KBM-7 (cell line): ENCODE results near the gene TMEM174.
"Not testable (repeated sequence)": the region's sequence is repeated elsewhere in the genome, so short reads cannot be mapped to it uniquely, and the experiment has no call there.

ENCODE experiments used
- DNase-seq: peaks from one replicate; pipeline ENCODE4 v3.0.0-alpha.2; 2015
- in situ Hi-C: fragments of 300-500 bp; cut with MboI; formaldehyde crosslinking; loops from 2 replicates; pipeline ENCODE4 v1.14.3; 2020; ENCODE audit warnings: low sequenced_read_pairs, low pct_unique_long_range_greater_than_20kb, mixed read lengths

The TMEM174 gene

DNA sequence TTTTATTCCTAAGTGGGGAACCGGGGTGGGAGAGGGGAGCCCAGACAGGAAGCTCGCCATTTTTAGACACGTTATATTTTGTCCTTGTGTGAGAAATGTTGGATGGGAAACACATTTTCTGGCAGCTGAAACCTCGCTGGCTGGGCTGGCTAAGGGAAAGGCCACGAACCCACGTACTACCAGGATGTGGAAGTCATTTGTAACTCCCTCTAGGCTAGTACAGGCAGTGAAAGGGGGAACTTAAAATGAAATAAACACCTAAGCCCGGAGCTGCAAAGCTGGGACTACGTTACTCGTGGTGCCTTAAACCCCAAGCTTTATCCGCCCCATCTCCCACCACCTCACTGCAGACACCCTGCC lies 42.5 kb downstream of the TMEM174 start:
- in situ Hi-C loops, result loop anchor here (25.0 kb wide), 1 partner anchor 278 kb away; no protein-coding TSS in a partner anchor

DNA sequence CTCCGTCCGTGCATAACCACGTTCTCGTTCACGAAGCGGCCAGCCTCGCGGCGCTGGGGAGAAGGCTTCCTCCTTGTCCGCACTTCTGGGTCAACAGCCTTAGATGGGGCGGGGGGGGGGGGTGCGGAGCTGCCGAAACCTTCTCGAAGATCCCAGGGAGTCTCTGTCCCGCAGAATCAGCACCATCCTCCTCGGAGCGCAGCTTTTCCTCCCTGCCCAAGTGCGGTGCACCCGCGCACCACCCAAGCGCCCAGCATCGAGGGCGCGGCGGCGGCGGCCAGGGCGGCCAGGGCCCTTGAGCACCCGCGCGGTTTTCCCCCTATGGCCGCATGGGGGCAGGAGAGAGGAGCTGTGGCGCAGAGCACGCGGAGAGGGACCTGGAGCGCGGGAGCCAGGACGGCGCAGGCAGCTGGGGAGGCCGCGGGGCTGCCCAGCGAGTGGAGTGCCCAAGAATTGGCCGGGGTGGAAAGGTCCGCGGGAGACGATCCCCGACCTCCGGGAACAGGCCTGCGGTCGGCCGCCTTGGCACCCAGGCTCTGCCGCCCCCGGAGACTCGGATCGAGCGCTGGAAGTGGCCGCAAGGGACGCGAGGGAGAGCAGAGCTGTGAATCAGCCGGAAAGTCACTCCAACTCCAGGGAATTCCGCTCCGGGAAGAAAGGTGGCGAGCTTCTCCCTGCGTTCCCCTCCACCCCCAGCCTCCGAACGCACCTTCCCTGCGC lies 43.1 kb downstream of the TMEM174 start:
- in situ Hi-C loops, result loop anchor here (25.0 kb wide), 1 partner anchor 279 kb away; no protein-coding TSS in a partner anchor
- peak; percentile 79 for DNase-seq

More for the DNA sequence above, 42.5 kb downstream of the TMEM174 start:
- no peak for DNase-seq

DNA sequence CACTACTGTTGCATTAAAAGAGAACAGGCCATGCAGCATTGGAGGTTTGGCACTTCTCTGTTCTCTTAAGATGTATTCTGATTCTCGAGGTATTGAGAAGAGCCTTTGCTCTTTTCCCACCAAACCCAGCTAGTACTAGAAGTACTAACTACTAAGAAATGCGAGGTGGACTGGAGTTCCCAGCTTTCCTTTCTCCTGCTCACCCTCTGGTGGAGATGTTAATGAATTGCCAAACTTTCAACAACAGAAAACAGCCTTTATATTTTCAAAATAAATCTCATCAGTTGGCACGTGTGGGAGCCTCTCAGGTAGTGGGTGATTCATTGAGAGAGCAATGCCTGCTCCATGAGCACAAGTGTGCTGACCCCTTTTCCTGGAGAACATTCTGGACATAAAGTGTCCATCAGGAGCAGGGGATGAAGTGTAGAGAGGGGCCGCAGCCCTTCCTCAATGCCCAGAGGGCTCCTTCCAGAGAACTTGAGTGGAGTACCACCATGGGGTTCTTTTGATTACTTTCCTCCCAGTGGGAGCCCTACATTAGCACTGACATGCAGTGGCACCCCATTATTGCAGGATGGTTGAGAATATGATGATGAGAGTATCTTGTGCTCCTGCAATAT lies 45.7 kb downstream of the TMEM174 start:
- DNase-seq, result no peak
- in situ Hi-C loops, result loop anchor here (25.0 kb wide), 1 partner anchor 281 kb away; no protein-coding TSS in a partner anchor

DNA sequence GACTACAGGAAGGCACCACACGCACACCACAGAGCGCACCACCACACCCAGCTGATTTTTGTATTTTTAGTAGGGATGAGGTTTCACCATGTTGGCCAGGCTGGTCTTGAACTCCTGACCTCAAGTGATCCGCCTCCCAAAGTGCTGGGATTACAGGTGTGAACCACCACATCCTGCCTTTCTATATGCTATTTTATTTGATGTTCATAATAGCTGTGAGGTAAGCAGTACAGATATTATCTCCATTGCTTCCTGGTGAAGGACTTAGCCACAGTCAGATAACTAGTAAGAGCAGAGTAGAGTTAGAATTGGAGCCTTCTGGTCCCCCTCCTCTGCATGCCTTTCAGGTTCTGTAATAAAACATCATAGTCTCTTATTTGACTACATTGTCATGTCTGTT lies 46.3 kb downstream of the TMEM174 start:
- in situ Hi-C loops, result loop anchor here (25.0 kb wide), 1 partner anchor 282 kb away; no protein-coding TSS in a partner anchor
- not testable (repeated sequence) for DNase-seq

DNA sequence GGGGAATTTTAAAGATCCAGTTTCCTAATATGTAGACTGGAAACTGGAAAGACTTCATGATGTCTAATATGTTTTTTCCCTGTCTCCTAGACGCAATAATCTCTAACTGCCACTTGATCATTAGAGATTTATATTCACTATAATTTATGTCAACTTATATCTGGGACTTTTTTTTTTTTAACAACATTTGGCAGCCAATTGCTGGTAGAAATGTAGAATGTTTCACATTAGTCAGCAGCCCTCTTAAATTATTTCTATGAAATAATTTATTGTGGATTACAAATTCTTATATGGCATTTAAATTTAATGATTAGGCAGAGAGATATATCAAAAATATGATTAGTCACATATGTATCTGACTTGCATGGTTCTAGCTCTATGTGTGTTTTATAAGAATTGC lies 48.2 kb downstream of the TMEM174 start:
- in situ Hi-C loops, result loop anchor here (25.0 kb wide), 1 partner anchor 284 kb away; no protein-coding TSS in a partner anchor

DNA sequence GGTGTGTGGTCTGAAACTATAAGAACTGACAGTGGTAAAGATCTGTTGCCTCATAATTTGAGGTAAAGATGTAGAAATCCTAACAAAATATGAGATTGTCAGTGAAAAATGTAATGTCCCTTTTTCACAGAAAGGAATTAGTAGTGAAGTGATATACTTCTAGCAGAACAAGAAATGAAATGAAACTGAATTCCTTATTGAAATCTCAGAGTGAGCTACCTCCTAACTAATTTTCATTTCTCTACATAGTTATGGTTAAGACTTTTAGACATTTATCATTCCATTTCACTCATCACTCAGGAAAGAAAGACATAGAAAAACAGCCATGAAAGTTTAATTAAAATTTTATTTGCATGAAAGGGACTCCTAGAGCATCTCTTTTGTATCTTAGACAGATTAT lies 48.7 kb downstream of the TMEM174 start:
- in situ Hi-C loops, result loop anchor here (25.0 kb wide), 1 partner anchor 284 kb away; no protein-coding TSS in a partner anchor
- DNase-seq, result no peak

More for the DNA sequence above, 48.2 kb downstream of the TMEM174 start:
- DNase-seq, result no peak

DNA sequence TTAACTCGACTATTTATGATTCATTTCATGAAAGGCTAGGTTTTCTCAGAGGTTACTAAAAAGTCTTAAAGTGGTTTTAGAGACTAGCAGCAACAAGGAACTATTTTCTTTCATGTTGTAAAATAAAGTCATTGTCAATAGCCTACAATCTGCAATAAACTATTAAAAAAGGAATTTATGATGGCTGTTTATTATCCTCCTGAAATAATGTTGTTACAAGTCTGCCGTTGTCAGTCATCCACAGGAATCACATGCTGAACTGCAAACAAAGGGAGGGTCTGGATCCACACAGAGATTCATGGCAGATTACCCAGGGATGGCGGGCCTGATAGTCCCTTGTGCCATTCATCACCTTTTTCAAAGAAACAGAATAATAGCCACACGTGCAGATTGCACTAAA lies 49.2 kb downstream of the TMEM174 start:
- in situ Hi-C loops, result loop anchor here (25.0 kb wide), 1 partner anchor 285 kb away; no protein-coding TSS in a partner anchor
- no peak for DNase-seq
